CD4-positive, alpha-beta T cell treated with Interleukin-6 at 100 ng/mL for 8 hours (primary cell): Measurements from ENCODE around the gene TAS1R1.

Source experiments
- DNase-seq: peaks from one replicate; pipeline ENCODE4 v3.0.0-alpha.2; 2020; ENCODE audit warnings: mixed read lengths, low spot score

The TAS1R1 gene

DNA sequence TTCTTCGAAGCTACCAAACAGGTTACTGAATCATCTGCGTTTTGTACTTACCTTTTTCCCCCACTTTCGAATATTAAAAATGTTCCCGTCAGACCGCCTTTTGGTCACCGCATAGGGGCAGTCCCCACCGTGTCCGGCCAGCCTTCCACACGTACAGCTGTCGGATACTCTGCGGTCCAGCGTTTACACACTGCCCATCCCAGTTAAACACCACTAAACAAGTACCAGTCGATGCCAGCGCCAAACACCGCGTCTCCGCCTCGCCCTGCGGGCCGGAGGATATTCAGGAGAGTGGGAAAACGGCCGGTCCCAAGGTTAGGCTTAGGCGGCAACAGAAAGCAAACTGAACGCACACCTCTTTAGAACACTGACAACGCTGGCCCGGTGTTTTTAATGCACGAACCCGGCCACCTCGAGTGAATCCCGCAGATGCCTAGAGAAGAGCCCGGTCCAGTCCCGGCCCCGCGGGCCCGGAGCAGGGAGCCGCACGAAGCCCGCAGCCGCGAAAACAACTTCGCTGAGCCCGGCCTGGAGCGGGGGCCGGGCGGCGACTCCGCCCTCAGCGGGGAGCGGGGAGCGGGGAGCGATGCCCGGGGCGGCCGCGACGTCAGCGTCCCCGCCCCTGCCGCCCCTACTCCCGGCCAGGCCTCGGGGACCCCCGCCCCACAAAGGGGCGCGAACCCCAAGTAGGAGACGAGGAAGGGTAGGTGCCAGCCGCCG is 57.7 kb downstream of the TAS1R1 start:
- no peak for DNase-seq

DNA sequence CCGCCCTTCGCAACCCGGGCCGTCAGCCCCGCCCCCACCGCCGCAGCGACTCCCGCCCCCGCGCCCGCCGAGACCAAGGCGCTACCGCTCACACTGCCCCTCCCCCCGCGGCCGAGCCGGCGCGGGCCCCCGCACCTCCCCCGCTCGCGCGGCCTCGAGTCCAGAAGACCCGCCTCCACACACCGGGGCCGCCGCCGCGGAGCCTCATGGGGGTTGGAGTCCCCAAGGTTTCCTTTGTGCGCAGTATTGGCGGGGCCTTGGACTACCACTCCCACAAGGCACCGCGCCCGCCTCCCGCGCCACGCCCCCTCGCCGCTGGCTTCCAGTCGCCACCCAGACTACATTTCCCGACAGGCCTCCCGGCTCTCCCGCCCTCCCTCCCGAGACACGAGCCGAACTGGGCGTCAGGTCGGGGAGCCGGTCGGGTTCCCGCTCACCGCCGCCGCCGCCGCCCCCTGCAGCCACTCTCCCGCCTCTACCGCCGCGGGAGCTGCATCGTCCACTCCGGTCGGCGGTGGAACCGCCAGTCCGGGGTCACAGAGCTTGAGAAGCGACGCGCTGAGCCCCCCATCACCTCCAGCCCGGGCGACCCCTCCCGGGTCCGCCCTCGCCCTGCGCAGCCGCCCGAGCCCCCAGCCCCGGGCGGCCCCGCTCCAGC is 58.4 kb downstream of the TAS1R1 start, which contains the start of gene PHF13:
TSS of gene PHF13 (plus strand) at position 371 of the 658 bp plus-strand sequence. CDS start 336 bp downstream, outside the sequence.
- DNase-seq, result peak; percentile 99

DNA sequence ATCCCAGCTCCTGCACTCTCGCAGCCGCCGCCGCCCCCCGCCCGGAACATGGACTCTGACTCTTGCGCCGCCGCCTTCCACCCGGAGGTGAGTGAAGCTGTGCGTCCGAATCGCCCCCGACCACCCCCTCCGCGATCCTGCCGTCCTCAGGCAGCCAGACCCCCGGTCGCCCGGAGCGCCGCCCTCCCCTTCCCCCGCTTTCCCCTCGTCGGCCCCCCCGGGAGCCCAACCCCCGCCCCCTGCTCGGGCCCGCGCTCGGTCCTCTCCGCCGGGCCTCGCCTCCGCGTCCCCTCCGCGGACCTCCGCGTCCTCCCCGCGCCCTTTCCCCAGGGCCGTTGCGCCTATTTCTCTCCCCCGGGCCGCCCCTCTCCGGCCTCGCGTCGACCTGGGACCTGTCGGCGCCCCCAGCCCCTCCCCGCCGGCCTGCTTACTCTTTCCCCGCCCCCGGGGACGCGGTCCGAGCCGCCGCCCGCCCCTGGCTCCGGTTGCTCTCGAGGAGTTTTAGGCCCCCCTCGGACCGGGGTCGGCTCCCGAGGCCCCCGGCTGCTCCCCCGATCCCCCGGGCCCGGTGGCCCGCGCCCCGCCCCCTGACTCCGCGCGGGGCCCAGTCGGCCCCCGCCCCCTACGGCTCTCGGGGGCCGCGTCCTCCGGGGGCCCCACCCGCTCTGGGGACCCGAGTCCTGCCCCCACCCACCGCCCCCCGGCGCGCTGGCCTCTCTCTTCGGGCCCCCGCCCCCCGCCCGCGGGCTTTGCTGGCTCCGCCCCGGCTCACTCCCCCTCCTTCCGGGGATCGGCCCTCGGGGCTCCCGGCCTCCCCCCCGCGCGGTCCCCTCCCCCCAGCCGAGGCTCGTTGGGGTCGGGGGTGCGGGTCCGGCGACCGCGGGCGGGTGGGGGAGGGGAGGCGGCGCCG is 59.2 kb downstream of the TAS1R1 start:
- peak; percentile 37 for DNase-seq

DNA sequence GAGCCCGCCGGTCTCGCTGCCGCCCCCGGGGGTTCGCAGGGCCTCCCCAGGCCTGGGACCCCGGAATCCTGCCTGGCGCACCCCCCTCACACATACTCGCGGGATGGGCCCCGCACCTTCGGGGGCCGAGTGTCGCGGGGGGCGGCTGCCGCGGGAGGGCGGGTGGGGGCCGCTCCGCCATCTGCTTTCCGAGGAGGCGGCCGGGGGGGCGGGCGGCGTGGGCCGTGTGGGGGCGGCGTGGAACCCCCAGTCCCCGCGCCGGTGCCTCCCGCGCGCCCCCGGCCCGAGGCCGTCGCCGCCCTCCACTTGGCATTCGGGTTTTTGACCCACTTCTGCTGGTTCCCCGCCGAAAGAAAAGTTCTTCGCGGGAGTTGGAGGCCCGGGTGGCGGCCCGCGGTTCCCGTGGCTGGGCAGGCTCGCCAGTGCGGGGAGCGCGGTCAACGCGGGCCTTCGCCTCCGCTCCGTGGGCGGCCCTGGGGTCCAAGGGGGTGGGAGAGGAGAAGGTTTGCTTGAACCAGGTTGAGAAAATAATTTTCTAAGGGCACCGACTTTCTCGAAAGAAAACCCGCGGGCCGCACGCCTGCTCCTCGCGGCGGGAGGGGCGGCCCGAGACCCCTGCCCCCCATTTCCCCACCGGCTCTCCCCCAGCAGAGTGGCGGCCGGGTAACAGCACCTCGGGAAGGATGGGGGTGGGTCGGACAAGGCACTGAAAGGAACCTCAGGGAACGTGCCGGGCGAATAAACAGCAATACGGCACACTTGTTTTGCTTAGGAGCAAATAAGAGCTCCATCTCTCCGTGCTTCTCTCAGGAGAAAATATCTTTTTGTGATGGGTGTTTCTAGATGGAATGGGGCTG is 60.0 kb downstream of the TAS1R1 start:
- no peak for DNase-seq

DNA sequence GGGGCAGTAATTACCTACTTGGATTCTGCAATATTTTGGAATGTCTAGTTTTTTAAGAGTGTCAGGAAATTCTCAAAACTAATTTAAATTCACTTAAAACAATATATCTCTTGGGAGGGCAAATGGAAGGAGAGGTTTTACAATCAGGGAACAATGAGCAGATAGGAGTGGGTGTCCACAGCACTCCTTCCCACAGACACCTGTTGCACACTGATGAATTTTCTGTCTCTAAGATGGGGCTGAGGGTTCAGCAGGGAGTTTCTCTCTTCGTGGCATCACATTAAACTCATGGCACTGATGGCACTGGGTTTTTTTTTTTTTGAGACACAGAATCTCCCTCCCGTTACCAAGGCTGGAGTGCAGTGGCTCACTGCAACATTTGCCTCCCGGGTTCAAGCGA is 63.9 kb downstream of the TAS1R1 start:
- no peak for DNase-seq

DNA sequence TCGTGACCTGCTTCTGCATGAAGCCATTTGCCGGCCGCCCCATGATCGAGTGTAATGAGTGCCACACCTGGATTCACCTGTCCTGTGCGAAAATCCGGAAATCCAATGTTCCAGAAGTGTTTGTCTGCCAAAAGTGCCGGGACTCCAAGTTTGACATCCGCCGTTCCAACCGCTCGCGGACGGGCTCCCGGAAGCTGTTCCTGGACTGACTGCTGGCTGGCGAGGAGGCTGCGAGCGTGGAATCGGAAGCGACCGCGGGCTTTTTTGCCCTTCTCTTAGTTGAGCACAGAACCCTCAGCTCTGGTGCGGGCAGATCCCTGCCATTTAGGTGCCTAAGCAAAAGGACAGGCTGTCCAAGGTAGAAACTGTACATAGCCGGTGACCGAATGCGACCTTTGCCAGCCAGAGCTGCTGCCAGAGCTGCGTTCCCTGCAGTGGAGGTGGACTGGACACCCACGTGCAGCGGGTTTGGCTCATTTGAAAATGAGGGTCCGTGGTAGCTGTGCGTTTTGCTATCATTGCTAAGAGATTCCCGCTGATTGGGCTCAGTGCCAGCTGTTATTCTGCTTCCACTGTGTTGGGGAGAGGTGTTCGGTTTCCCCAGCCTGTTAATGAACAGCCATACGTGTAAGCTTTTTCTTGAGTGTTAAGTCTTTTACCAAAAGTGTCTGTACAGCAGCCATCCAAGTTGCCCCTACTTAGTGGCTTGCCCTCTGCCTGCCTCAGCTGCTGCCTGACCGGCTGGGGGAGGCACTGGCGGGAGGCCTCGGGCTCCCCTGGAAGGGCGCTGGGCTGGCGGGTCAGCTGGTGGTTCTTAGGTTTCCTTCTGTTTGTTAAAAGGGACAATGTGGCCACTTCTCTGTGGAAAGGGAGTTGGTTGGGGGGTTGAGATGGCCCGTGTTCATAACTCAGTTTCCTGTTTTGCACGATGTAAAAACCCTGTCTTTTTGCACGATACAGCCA is 66.6 kb downstream of the TAS1R1 start:
- DNase-seq, result no peak

GRCh38 chr1:6622396-6623152 is 67.5 kb downstream of the TAS1R1 start:
- no peak for DNase-seq

DNA sequence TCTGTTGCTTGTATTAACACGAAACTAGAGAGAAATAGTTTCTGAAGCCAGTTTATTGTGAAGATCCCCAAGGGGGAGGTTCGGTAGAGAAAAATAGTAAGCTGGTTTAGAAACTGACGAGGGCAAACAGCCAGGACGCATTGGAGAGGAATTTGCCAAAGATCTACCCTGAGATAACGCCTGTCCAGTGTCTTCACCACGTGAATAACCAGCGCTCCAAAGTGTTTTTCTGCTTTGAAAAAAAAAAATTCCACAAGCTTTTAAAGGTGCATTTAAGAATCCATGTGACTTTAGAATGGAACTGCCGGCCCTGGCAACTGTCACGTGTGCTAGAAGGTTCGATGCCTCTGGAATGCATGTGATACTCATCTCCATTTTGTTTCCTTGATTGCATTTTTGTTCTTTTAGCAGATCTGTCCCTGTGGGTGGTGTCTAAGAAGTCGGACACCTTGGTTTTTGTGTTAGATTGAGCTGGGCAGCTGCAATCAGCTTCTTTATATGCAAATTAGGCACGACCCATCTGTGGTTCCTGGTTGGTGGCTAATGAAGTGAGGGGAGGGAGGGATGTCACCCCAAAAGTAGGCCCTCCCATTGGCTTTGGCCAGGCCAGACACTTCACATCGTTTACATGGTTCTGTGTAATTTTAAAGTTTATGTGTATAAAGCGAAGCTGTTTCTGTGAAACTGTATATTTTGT is 68.3 kb downstream of the TAS1R1 start:
- no peak for DNase-seq

DNA sequence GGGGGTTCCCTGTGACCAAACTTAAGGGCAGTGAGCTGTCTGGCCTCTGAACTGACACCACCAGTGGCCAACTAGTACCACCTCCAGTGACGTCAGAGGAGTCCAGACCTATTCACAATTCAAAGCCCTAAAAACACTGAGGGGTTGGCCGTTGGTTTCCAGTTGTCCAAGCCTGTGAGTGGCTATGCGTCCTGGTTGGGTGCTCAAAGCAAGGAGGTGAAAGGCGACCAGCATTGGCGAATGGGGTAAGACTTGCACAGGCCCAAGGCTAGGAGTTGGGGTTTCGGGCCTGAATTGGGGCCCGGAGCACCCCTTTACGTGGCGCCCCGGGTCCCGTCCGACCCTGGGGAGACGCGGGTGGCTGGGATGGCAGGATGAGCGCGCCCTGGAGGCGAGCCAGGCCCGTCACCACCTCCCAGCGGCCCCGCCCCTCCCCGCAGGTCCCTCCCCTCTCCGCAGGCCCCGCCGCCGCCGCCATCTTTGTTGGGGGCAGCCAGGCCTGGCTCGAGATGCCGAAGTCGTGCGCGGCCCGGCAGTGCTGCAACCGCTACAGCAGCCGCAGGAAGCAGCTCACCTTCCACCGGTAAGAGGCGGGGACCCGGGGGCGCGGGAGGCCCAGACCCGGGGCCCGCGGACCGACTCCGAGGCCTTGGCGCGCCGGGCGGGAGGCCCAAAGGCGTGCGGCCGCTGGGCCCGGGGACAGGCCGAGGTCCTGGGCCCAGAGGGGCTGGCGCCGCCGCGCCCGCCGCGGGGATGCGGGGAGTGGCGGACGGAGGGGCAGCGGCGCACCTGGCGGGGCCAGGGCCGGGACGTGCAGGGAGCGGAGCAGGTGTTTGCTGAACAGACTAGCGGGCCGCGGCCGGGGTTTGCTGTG is 69.8 kb downstream of the TAS1R1 start, which contains the start of gene THAP3:
TSS of gene THAP3 (plus strand) at position 159 of the 874 bp plus-strand sequence. CDS start at position 510, 351 bp downstream.
- peak; percentile 87 for DNase-seq

- DNase-seq, result no peak
These were observed 70.6 kb downstream of the TAS1R1 start for GRCh38 chr1:6625584-6626149.

- no peak for DNase-seq
These were observed 71.9 kb downstream of the TAS1R1 start for GRCh38 chr1:6627031-6627430.

GRCh38 chr1:6627841-6628545 is 72.9 kb downstream of the TAS1R1 start:
- no peak for DNase-seq

DNA sequence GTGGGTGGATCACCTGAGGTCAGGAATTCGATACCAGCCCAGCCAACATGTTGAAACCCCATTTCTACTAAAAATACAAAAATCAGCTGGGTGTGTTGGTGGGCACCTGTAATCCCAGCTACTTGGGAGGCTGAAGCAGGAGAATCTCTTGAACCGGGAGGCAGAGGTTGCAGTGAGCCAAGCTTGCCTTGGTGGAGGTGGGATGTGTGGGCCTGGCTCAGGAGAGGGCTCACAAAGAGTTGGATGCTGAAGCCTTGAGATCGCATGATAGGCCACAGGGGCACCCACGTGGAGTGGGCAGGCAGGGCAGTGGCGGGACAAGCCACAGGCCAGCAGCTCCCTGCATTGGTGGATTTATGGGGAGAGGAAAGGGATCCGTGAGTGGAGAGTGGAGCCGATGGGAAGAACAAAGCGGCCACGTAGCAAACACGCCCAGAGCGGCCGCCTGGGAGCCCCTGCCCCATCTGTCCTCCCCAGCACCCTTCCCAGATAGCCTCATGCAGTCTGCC is 73.9 kb downstream of the TAS1R1 start:
- DNase-seq, result no peak
